ENCODE data around the gene DNASE1L2. TPM values are rescaled to one million over a fixed set of nuclear protein-coding genes. Genes with fewer than 3 reads are reported as not detected.

Gene DNASE1L2
- total RNA-seq, 3 donors from 2014 or later, result 0.87 to 1.9 (median 1.1) TPM

GRCh38 chr16:2211923-2212347 lies 24.3 kb upstream of the DNASE1L2 start:
- no peak for TF ChIP-seq CTCF (IDR thresholded peaks at IDR 0.05)
- Histone ChIP-seq H3K4me1 (ENCODE audit: low read depth) (peaks cover 19% of the 10 kb centered on the region), H3K9me3 (no peaks in the 10 kb centered on the region), H3K4me3 (no peak overlapping the region), H3K36me3 (ENCODE audit: low read depth) (no peaks in the 10 kb centered on the region)
- DNase-seq (no peak), ATAC-seq (no peak)
- intact Hi-C loops (cut with DNase I, micrococcal nuclease), result no loop called here

GRCh38 chr16:2212362-2213324 lies 23.6 kb upstream of the DNASE1L2 start:
- ATAC-seq (peak; percentile 1), DNase-seq (peak in 1 of 3 donors; percentile 58)
- no peaks in the 10 kb centered on the region for H3K9me3 ChIP-seq
- no peak overlapping the region for H3K4me3 ChIP-seq
- intact Hi-C loops (cut with DNase I, micrococcal nuclease), result no loop called here
- peaks cover 19% of the 10 kb centered on the region for H3K4me1 ChIP-seq (ENCODE audit: low read depth)
- no peaks in the 10 kb centered on the region for H3K36me3 ChIP-seq (ENCODE audit: low read depth)
- no peak for TF ChIP-seq CTCF (IDR thresholded peaks at IDR 0.05)

- intact Hi-C loops (cut with DNase I, micrococcal nuclease), result no loop called here
- peak overlapping the region; percentile 54 for H3K4me3 ChIP-seq
- peaks cover 19% of the 10 kb centered on the region for H3K4me1 ChIP-seq (ENCODE audit: low read depth)
- ATAC-seq (no peak), DNase-seq (peak in 1 of 3 donors; percentile 63)
- TF ChIP-seq CTCF (IDR thresholded peaks at IDR 0.05), result no peak
- H3K36me3 ChIP-seq (ENCODE audit: low read depth), result no peaks in the 10 kb centered on the region
- H3K9me3 ChIP-seq, result no peaks in the 10 kb centered on the region
Measured at GRCh38 chr16:2213817-2214718, 22.2 kb upstream of the DNASE1L2 start.

GRCh38 chr16:2214719-2214968 lies 21.6 kb upstream of the DNASE1L2 start, which contains the start of gene PGP:
TSS of gene PGP (minus strand) at chr16:2214840. CDS start at chr16:2214777, 63 bp downstream.
- DNase-seq (no peak), ATAC-seq (peak; percentile 91)
- intact Hi-C loops (cut with DNase I, micrococcal nuclease), result no loop called here
- Histone ChIP-seq H3K4me3 (peak within 1 kb of the TSS; percentile 54), H3K36me3 (ENCODE audit: low read depth) (no peaks in the 10 kb centered on the region), H3K9me3 (no peaks in the 10 kb centered on the region), H3K4me1 (ENCODE audit: low read depth) (peaks cover 19% of the 10 kb centered on the region)
- TF ChIP-seq CTCF (IDR thresholded peaks at IDR 0.05), result no peak

GRCh38 chr16:2216330-2216729 lies 19.9 kb upstream of the DNASE1L2 start:
- Histone ChIP-seq H3K4me3 (no peak overlapping the region), H3K4me1 (ENCODE audit: low read depth) (peaks cover 19% of the 10 kb centered on the region), H3K36me3 (ENCODE audit: low read depth) (no peaks in the 10 kb centered on the region), H3K9me3 (no peaks in the 10 kb centered on the region)
- no peak for TF ChIP-seq CTCF (IDR thresholded peaks at IDR 0.05)
- intact Hi-C loops (cut with DNase I, micrococcal nuclease), result no loop called here
- DNase-seq, result no peak
- no peak for ATAC-seq

All from mucosa of descending colon (tissue), 3 donors.